Adipose tissue (tissue), 3 donors: ENCODE measurements around the gene FAM241B. TPM values are rescaled to one million over a fixed set of nuclear protein-coding genes. Genes with fewer than 3 reads are reported as not detected.

Source experiments
- H3K27ac ChIP-seq: one replicate; pipeline ENCODE4 v1.5.1; 2013; ENCODE audit warnings: low read depth, low read length
- WGBS, 3 donors: extraction: QIAGEN DNeasy Blood & Tissue Kit; methylation state at CpG; one replicate each; pipeline ENCODE4 v1.1.7; 2013; 5-methylcytosine and 5-hydroxymethylcytosine counted together
- polyA plus RNA-seq, 3 donors: library from polyadenylated mRNA; stranded (reverse); fragments of 200-250 nt; gene quantifications; one replicate each; pipeline ENCODE4 v1.2.3, GENCODE V29; 2013
- donor health status: healthy with polysubstance abuse.
- donor health status: Bipolar disorder and iron deficiency.
- donor health status: healthy.

The FAM241B gene
- polyA plus RNA-seq, 3 donors: 1.1 to 4.6 (median 1.2) TPM

DNA sequence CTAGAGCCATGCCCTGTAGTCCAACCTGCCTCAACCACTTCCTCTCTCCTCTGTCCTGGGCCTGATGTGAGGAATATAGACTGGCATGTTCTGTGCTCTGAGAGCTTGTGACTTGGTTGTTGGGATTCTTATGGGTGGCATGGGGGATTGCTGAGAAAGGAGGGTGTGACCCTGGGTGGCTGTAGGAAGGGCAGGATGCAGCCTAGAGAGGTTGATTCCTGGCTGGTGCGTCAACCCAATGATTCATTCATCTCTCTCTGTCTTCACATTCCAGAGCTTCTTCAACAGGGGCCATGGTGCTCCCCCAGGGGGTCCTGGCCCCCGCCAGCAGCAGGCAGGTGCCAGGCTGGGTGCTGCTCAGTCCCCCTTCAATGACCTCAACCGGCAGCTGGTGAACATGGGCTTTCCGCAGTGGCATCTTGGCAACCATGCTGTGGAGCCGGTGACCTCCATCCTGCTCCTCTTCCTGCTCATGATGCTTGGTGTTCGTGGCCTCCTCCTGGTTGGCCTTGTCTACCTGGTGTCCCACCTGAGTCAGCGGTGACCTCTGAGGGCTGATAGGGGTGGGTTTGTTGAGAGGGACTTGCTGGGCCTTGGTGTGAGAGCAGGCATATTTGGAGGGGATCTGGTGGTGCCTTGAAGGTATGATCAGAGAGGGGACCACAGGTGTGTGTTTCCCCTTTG lies 2.6 kb downstream of the FAM241B start:
- H3K27ac ChIP-seq: no peak overlapping the region
- 76 to 85% (median 84%) methylated on average over 7 of the region's 7 CpGs for WGBS, 3 donors

DNA sequence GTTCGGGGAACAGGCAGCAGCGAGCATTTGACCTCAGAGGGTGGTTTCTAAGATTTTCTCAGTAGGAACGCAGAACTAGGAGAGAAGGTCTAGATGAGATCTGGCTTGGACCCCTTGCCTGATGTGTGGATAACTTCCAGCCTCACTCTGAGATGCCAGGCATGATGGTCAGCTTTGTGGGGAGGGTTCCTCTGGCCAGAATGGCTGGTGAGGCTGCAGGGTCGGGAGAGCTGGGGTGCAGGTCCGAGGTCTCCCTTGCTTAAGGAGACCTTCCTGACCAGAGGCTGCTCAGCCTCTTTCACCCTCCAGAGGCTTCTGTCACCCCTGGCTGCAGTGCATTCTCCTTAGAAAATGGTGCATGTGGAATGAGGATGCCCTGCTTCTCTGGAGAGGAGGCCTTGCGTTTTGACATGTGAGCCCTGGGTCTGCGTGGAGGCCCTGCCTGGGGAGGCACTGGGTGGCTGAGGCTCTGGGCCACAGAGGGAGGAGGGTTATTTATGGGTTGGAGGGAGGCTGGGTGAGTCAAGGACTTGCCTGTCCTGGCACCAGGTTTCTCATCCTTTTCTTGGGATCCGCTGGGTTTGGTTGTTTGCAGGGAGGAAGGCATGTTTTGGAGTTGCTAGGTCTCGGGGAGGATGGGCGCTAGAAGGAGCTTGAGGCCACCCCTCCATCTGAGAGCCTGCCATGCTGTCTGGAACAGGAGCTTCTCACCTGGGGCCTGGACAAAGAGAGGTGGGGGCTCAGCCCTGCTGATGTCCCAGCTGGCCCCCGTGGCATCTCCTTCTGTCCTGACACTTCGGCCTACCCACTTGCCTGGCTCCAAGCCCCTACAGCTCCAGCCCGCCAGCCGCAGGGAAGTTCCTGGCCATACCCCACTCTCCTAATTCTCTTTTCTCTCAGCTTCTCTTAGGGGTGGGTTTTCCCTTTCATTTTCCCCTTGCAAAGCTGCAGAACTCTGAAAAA lies 3.9 kb downstream of the FAM241B start:
- 92 to 95% (median 92%) methylated on average over 14 of the region's 14 CpGs for WGBS, 3 donors

GRCh38 chr10:69634759-69635425 lies 4.8 kb downstream of the FAM241B start:
- WGBS, 3 donors: 89 to 93% (median 93%) methylated on average over 9 of the region's 9 CpGs
- H3K27ac ChIP-seq: no peak overlapping the region

More for the DNA sequence above, 3.9 kb downstream of the FAM241B start:
- no peak overlapping the region for H3K27ac ChIP-seq

- no peak overlapping the region for H3K27ac ChIP-seq
- 70 to 79% (median 74%) methylated on average over 13 of the region's 13 CpGs for WGBS, 3 donors
Measured at GRCh38 chr10:69635428-69636272, 5.6 kb downstream of the FAM241B start.

- WGBS, 3 donors: 89 to 94% (median 91%) methylated on average over 5 of the region's 5 CpGs
- no peak overlapping the region for H3K27ac ChIP-seq
Measured at GRCh38 chr10:69636273-69636575, 6.2 kb downstream of the FAM241B start.

GRCh38 chr10:69636626-69637605 lies 6.9 kb downstream of the FAM241B start:
- H3K27ac ChIP-seq: no peak overlapping the region
- 55 to 71% (median 61%) methylated on average over 10 of the region's 10 CpGs for WGBS, 3 donors

DNA sequence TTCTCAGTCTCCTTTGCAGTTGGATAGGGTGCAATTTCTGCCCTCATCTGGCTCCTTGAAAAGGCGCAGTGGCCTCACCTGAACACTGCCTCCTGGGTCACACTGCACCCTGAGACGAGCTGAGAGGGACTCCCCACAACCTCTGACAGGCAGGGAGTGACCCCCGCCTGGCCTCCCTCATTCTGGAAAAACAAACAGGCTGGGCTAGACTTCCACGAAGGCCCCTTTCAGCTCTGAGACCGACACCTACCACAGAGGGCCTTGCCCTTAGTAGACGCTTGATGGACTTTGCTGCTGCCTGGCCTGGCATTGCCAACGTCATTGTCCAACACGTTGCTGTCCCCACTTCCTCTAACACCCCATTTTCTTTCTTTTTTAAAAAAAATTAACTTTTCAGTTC lies 8.6 kb downstream of the FAM241B start:
- H3K27ac ChIP-seq: no peak overlapping the region
- 53 to 68% (median 64%) methylated on average over 8 of the region's 8 CpGs for WGBS, 3 donors

- no peak overlapping the region for H3K27ac ChIP-seq
- 47 to 50% (median 49%) methylated on average over 11 of the region's 11 CpGs for WGBS, 3 donors
Measured at GRCh38 chr10:69639291-69640195, 9.5 kb downstream of the FAM241B start.

- H3K27ac ChIP-seq: no peak overlapping the region
- WGBS, 3 donors: 64 to 67% (median 66%) methylated on average over 9 of the region's 9 CpGs
Measured at GRCh38 chr10:69640196-69640980, 10.3 kb downstream of the FAM241B start.

GRCh38 chr10:69641261-69641980 lies 11.4 kb downstream of the FAM241B start:
- 80 to 83% (median 82%) methylated on average over 12 of the region's 12 CpGs for WGBS, 3 donors

GRCh38 chr10:69642747-69643146 lies 12.7 kb downstream of the FAM241B start:
- H3K27ac ChIP-seq: no peak overlapping the region
- 69 to 90% (median 89%) methylated on average over 5 of the region's 5 CpGs for WGBS, 3 donors

More at GRCh38 chr10:69641261-69641980, 11.4 kb downstream of the FAM241B start:
- no peak overlapping the region for H3K27ac ChIP-seq

- WGBS, 3 donors: 60 to 70% (median 63%) methylated on average over 16 of the region's 16 CpGs
- no peak overlapping the region for H3K27ac ChIP-seq
Measured at GRCh38 chr10:69643779-69644657, 14.0 kb downstream of the FAM241B start.

- no peak overlapping the region for H3K27ac ChIP-seq
- 48 to 54% (median 50%) methylated on average over 12 to 13 of the region's 13 CpGs for WGBS, 3 donors
Measured at GRCh38 chr10:69644658-69645295, 14.7 kb downstream of the FAM241B start.
